Sigmoid colon (tissue), 7 donors: Measurements from ENCODE around the gene LRGUK. TPM values are rescaled to one million over a fixed set of nuclear protein-coding genes. Genes with fewer than 3 reads are reported as not detected.

Experiments
- DNase-seq: peaks from one replicate; pipeline ENCODE4 v3.0.0-alpha.2; 2019
- H3K27ac ChIP-seq, 4 donors: fragments of 200-600 bp; sonication (generic); one replicate each; pipeline ENCODE4 v1.5.1; 2016 to 2019; ENCODE audit warnings: mild to moderate bottlenecking in 1 of 4
- H3K27me3 ChIP-seq, 3 donors: fragments of 200-600 bp; sonication (generic); one replicate each; pipeline ENCODE4 v1.5.1; 2019; ENCODE audit warnings: mild to moderate bottlenecking in 1 of 3
- H3K36me3 ChIP-seq, 4 donors: fragments of 200-600 bp; sonication (generic); one replicate each; pipeline ENCODE4 v1.5.1; 2016 to 2019
- H3K4me1 ChIP-seq, 4 donors: fragments of 200-600 bp; sonication (generic); one replicate each; pipeline ENCODE4 v1.5.1; 2017 to 2019
- H3K4me3 ChIP-seq, 4 donors: fragments of 200-600 bp; sonication (generic); one replicate each; pipeline ENCODE4 v1.5.1; 2017 to 2019; ENCODE audit warnings: mild to moderate bottlenecking in 2 of 4, moderate library complexity in 1 of 4
- H3K9me3 ChIP-seq, 4 donors: fragments of 200-600 bp in 3 of 4; sonication (generic) in 3 of 4; one replicate each; pipeline versions ENCODE4 v1.5.1 to v1.6.1; 2013 to 2019
- CTCF ChIP-seq, 4 experiments: fragments of 450-650 bp in 3 of 4; fragments of 200-600 bp in 1 of 4; IDR thresholded peaks; one replicate each; pipeline ENCODE4 v1.5.1; 2016 to 2019; ENCODE audit warnings: antibody characterized with exemption in 4 of 4, mild to moderate bottlenecking in 3 of 4, moderate library complexity in 2 of 4
- EP300 ChIP-seq, 4 donors: sonication (generic); formaldehyde crosslinking; IDR thresholded peaks; one replicate each; pipeline ENCODE4 v1.6.1; 2017; ENCODE audit warnings: antibody characterized with exemption in 4 of 4
- POLR2A ChIP-seq, 2 donors: fragments of 450-650 bp; IDR thresholded peaks; one replicate each; pipeline ENCODE4 v1.6.1; 2016; ENCODE audit warnings: antibody characterized with exemption in 2 of 2, mild to moderate bottlenecking in 2 of 2, moderate library complexity in 2 of 2
- POLR2AphosphoS5 ChIP-seq, 4 donors: sonication (generic); formaldehyde crosslinking; IDR thresholded peaks; one replicate each; pipeline ENCODE4 v1.6.1; 2017; ENCODE audit warnings: antibody characterized with exemption in 4 of 4
- WGBS, 2 donors: extraction: QIAGEN DNeasy Blood & Tissue Kit; methylation state at CpG; one replicate each; pipeline ENCODE4 v1.1.7; 2013; 5-methylcytosine and 5-hydroxymethylcytosine counted together
- intact Hi-C: fragments of 100-400 bp; cut with DNase I; formaldehyde crosslinking; loops from one replicate; pipeline ENCODE4 v1.15.1; 2023
- polyA plus RNA-seq, 3 donors: library from polyadenylated mRNA; stranded (reverse); fragments of 200-250 nt; gene quantifications; one replicate each; pipeline ENCODE4 v1.2.3, GENCODE V29; 2013
- total RNA-seq, 4 donors: library from RNA; depleted of rRNA; stranded (reverse); fragments of >200 nt; gene quantifications; one replicate each; pipeline ENCODE4 v1.1.0, GENCODE V29; 2016
- donor health status: healthy with polysubstance abuse.
- donor health status: Bipolar disorder and iron deficiency.
- donor health status: healthy.

LRGUK gene
- total and polyA plus RNA-seq, 7 donors, result 0.03 to 0.71 (median 0.33) TPM; not detected in 2

GRCh38 chr7:134089446-134089845 lies 37.7 kb upstream of the LRGUK start:
- intact Hi-C loops, result no loop called here
- WGBS, 2 donors, result 78 to 81% methylated on average over 4 of the region's 4 CpGs

GRCh38 chr7:134098072-134098471 lies 29.1 kb upstream of the LRGUK start:
- H3K27me3 ChIP-seq, result no peaks in the 10 kb centered on the region
- no peak for DNase-seq
- WGBS, 2 donors, result 90 to 93% methylated on average over 4 of the region's 4 CpGs
- H3K27ac ChIP-seq, result no peak overlapping the region
- no peak overlapping the region for H3K4me3 ChIP-seq
- TF ChIP-seq EP300 (IDR thresholded peaks at IDR 0.05) (no peak), CTCF (IDR thresholded peaks at IDR 0.05) (no peak), POLR2A (IDR thresholded peaks at IDR 0.05) (no peak), POLR2AphosphoS5 (IDR thresholded peaks at IDR 0.05) (no peak)
- no peaks in the 10 kb centered on the region for H3K4me1 ChIP-seq
- no peaks in the 10 kb centered on the region for H3K9me3 ChIP-seq
- intact Hi-C loops, result no loop called here
- no peaks in the 10 kb centered on the region for H3K36me3 ChIP-seq

More at GRCh38 chr7:134089446-134089845, 37.7 kb upstream of the LRGUK start:
- Histone ChIP-seq H3K36me3 (no peaks in the 10 kb centered on the region), H3K27me3 (no peaks in the 10 kb centered on the region), H3K4me3 (no peak overlapping the region), H3K27ac (no peak overlapping the region), H3K9me3 (no peaks in the 10 kb centered on the region), H3K4me1 (no peaks in the 10 kb centered on the region)
- DNase-seq, result no peak
- TF ChIP-seq CTCF (IDR thresholded peaks at IDR 0.05) (no peak), EP300 (IDR thresholded peaks at IDR 0.05) (no peak)

- Histone ChIP-seq H3K27me3 (no peaks in the 10 kb centered on the region), H3K36me3 (no peaks in the 10 kb centered on the region), H3K4me3 (no peak overlapping the region), H3K27ac (no peak overlapping the region), H3K9me3 (no peaks in the 10 kb centered on the region), H3K4me1 (no peaks in the 10 kb centered on the region)
- no peak for DNase-seq
- no peak for TF ChIP-seq CTCF (IDR thresholded peaks at IDR 0.05)
- no peak for TF ChIP-seq POLR2A (IDR thresholded peaks at IDR 0.05)
- no peak for TF ChIP-seq POLR2AphosphoS5 (IDR thresholded peaks at IDR 0.05)
- no peak for TF ChIP-seq EP300 (IDR thresholded peaks at IDR 0.05)
- intact Hi-C loops, result no loop called here
- WGBS, 2 donors, result 63% methylated on average over 3 of the region's 3 CpGs; no CpG with 5 or more reads in 1 of the 2 donors
These were observed 25.4 kb upstream of the LRGUK start for GRCh38 chr7:134101716-134102115.

- no peak for DNase-seq
- no peak overlapping the region for H3K4me3 ChIP-seq
- H3K27ac ChIP-seq, result no peak overlapping the region
- WGBS, 2 donors, result 98% methylated on average over 4 of the region's 4 CpGs; no CpG with 5 or more reads in 1 of the 2 donors
- H3K4me1 ChIP-seq, result no peaks in the 10 kb centered on the region
- intact Hi-C loops, result no loop called here
- TF ChIP-seq CTCF (IDR thresholded peaks at IDR 0.05) (no peak), POLR2A (IDR thresholded peaks at IDR 0.05) (no peak), POLR2AphosphoS5 (IDR thresholded peaks at IDR 0.05) (no peak)
- no peaks in the 10 kb centered on the region for H3K9me3 ChIP-seq
- no peaks in the 10 kb centered on the region for H3K36me3 ChIP-seq
- H3K27me3 ChIP-seq, result no peaks in the 10 kb centered on the region
These were observed 23.0 kb upstream of the LRGUK start for GRCh38 chr7:134104166-134104565.

GRCh38 chr7:134105841-134106240 lies 21.3 kb upstream of the LRGUK start:
- no peak overlapping the region for H3K27ac ChIP-seq
- H3K27me3 ChIP-seq, result no peaks in the 10 kb centered on the region
- H3K4me1 ChIP-seq, result no peaks in the 10 kb centered on the region
- H3K4me3 ChIP-seq, result no peak overlapping the region
- WGBS, 2 donors, result 93% methylated on average over 5 of the region's 5 CpGs; no CpG with 5 or more reads in 1 of the 2 donors
- TF ChIP-seq CTCF (IDR thresholded peaks at IDR 0.05), result no peak
- no peak for TF ChIP-seq EP300 (IDR thresholded peaks at IDR 0.05)
- TF ChIP-seq POLR2AphosphoS5 (IDR thresholded peaks at IDR 0.05), result no peak
- no peak for TF ChIP-seq POLR2A (IDR thresholded peaks at IDR 0.05)
- no peak for DNase-seq
- no peaks in the 10 kb centered on the region for H3K36me3 ChIP-seq
- no peaks in the 10 kb centered on the region for H3K9me3 ChIP-seq
- intact Hi-C loops, result no loop called here
